Heart right ventricle (tissue), 16 donors: ENCODE results near the gene OR4D1. TPM values are rescaled to one million over a fixed set of nuclear protein-coding genes. Genes with fewer than 3 reads are reported as not detected.
A peak's percentile ranks its signal among the peaks of the same experiment; 100 is the strongest.

ENCODE experiments used
- ATAC-seq, 8 donors: fragments of 200-7000 bp; cut with Tn5 transposase; one replicate each; pipeline ENCODE4 v1.9.1; 2020; ENCODE audit warnings: mild to moderate bottlenecking in 8 of 8, moderate library complexity in 8 of 8, moderate number of reproducible peaks in 1 of 8
- DNase-seq, 2 donors: peaks; one replicate each; pipeline ENCODE4 v3.0.0-alpha.2; 2020
- H3K27ac ChIP-seq, 10 donors: fragments of 200-600 bp; sonication (generic) in 2 of 10; one replicate each; pipeline versions ENCODE4 v1.5.0 to v1.8.0; 2020 to 2022; ENCODE audit warnings: mild to moderate bottlenecking in 3 of 10
- H3K27me3 ChIP-seq, 7 donors: fragments of 200-600 bp; one replicate each; pipeline ENCODE4 v1.8.0; 2021 to 2022; ENCODE audit warnings: mild to moderate bottlenecking in 2 of 7
- H3K36me3 ChIP-seq, 9 donors: fragments of 200-600 bp; sonication (generic) in 1 of 9; one replicate each; pipeline versions ENCODE4 v1.5.0 to v1.8.0; 2020 to 2022; ENCODE audit warnings: mild to moderate bottlenecking in 2 of 9
- H3K4me1 ChIP-seq, 9 donors: fragments of 200-600 bp; sonication (generic) in 1 of 9; one replicate each; pipeline versions ENCODE4 v1.5.0 to v1.8.0; 2020 to 2022; ENCODE audit warnings: mild to moderate bottlenecking in 4 of 9
- H3K4me3 ChIP-seq, 10 donors: fragments of 200-600 bp; sonication (generic) in 2 of 10; one replicate each; pipeline versions ENCODE4 v1.5.0 to v1.8.0; 2020 to 2022; ENCODE audit warnings: mild to moderate bottlenecking in 7 of 10, moderate library complexity in 2 of 10
- H3K9me3 ChIP-seq, 11 donors: fragments of 200-600 bp in 10 of 11; sonication (generic) in 2 of 11; one replicate each; pipeline versions ENCODE4 v1.5.0 to v1.8.0; 2013 to 2022; ENCODE audit warnings: mild to moderate bottlenecking in 2 of 11, control low read depth in 1 of 11, moderate library complexity in 1 of 11
- WGBS, 2 donors: extraction: QIAGEN DNeasy Blood & Tissue Kit; methylation state at CpG; one replicate each; pipeline ENCODE4 v1.1.7; 2013; ENCODE audit warnings: inconsistent platforms in 1 of 2; 5-methylcytosine and 5-hydroxymethylcytosine counted together
- intact Hi-C, 10 donors: fragments of 100-400 bp; cut with DNase I; formaldehyde crosslinking; loops; one replicate each; pipeline versions ENCODE4 v1.11.1 to v1.14.2; 2022
- polyA plus RNA-seq, 2 donors: library from polyadenylated mRNA; stranded (reverse); fragments of 200-250 nt; gene quantifications; one replicate each; pipeline ENCODE4 v1.2.3, GENCODE V29; 2013
- total RNA-seq, 10 donors: library from RNA; stranded (reverse); fragmentation: NEBNext Ultra II Directional in 3 of 10; extraction: Animal tissue kit (Norgen Biotek cat#: 25700) in 3 of 10; gene quantifications; one replicate each; pipeline versions ENCODE4 v1.2.1 to v1.2.4, GENCODE V29; 2021 to 2023
- TF ChIP-seq, protein P1 (sequence below), 9 donors: fragments of 200-600 bp; sonication (generic) in 2 of 9; IDR thresholded peaks; one replicate each; pipeline versions ENCODE4 v1.5.0 to v1.8.0; 2021 to 2022; ENCODE audit warnings: antibody characterized with exemption in 9 of 9, mild to moderate bottlenecking in 5 of 9, moderate library complexity in 1 of 9
- donor health status: Arrhythmogenic right ventricular cardiomyopathy.
- donor health status: ischemic (EF 13 %, LVEDD 7.1; RV severe dilation, severe dysfunction).
- donor health status: healthy with polysubstance abuse.
- donor health status: DM: no; HTN: yes; CAD: no.
- donor health status: DM: no; HTN: no; CAD: no.
- donor health status: ischemic (EF 25% LVEDD 6.9; RV normal size, moderate dysfunction).
- donor health status: ischemic (EF 25% LVEDD 5.7; RV mildly dilated, moderate dysfunction).
- donor health status: healthy.
- donor health status: DM: yes; HTN: yes; CAD: no.
- donor health status: Ischemic cardiomyopathy.
- donor health status: ischemic (EF 35%, LVEDD 5.7; RV mildly dilated, moderate dysfunction).
- donor health status: nonischemic (EF 11% LVEDD 7.7; RV severe dilation, severe dysfunction).
- donor health status: DM: yes; HTN: yes; CAD: no.
- donor health status: PGD.
- donor health status: ischemic (EF 29% LVEDD 5.4; RV normal size, mild dysfunction).
- donor health status: nonischemic (EF 23%, LVEDD 6.1; RV moderate dilation, normal function).

OR4D1 gene
- total and polyA plus RNA-seq, 12 donors, result 0.07 TPM; not detected in 11

DNA sequence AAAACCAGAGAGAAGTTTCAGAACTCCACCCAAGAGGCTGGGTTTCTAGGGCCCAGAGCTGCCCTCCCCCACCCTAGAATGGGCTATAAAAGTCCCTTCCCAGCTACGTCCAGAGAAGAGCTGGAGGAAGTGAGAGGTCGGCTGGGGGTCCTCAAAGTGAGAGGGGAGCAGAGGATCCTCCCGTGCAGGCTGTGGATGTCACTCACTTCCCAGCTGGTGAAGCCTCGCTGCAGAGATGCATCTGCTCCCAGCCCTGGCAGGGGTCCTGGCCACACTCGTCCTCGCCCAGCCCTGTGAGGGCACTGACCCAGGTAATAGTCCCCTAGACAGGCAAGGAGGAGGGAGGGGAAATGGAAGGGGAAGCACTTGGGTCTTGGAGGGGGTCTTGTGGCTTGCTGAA is 44.4 kb downstream of the OR4D1 start, which contains the start of gene EPX:
TSS of gene EPX (plus strand) at position 115 of the 400 bp plus-strand sequence. CDS start at position 236, 121 bp downstream.
- Histone ChIP-seq H3K36me3 (no peaks in the 10 kb centered on the region), H3K9me3 (no peaks in the 10 kb centered on the region), H3K27me3 (peaks cover 0 to 65% (median 35%) of the 10 kb centered on the region in 7 donors), H3K27ac (no peak within 1 kb of the TSS), H3K4me1 (peaks cover 0 to 12% (median 7%) of the 10 kb centered on the region in 9 donors), H3K4me3 (no peak within 1 kb of the TSS)
- TF ChIP-seq, protein P1, sequence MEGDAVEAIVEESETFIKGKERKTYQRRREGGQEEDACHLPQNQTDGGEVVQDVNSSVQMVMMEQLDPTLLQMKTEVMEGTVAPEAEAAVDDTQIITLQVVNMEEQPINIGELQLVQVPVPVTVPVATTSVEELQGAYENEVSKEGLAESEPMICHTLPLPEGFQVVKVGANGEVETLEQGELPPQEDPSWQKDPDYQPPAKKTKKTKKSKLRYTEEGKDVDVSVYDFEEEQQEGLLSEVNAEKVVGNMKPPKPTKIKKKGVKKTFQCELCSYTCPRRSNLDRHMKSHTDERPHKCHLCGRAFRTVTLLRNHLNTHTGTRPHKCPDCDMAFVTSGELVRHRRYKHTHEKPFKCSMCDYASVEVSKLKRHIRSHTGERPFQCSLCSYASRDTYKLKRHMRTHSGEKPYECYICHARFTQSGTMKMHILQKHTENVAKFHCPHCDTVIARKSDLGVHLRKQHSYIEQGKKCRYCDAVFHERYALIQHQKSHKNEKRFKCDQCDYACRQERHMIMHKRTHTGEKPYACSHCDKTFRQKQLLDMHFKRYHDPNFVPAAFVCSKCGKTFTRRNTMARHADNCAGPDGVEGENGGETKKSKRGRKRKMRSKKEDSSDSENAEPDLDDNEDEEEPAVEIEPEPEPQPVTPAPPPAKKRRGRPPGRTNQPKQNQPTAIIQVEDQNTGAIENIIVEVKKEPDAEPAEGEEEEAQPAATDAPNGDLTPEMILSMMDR (IDR thresholded peaks at IDR 0.05), result no peak
- ATAC-seq (peak in 1 of 8 donors; percentile 9), DNase-seq (no peak)
- 30 to 52% methylated on average over 6 of the region's 6 CpGs for WGBS, 2 donors
- intact Hi-C loops, result no loop called here

DNA sequence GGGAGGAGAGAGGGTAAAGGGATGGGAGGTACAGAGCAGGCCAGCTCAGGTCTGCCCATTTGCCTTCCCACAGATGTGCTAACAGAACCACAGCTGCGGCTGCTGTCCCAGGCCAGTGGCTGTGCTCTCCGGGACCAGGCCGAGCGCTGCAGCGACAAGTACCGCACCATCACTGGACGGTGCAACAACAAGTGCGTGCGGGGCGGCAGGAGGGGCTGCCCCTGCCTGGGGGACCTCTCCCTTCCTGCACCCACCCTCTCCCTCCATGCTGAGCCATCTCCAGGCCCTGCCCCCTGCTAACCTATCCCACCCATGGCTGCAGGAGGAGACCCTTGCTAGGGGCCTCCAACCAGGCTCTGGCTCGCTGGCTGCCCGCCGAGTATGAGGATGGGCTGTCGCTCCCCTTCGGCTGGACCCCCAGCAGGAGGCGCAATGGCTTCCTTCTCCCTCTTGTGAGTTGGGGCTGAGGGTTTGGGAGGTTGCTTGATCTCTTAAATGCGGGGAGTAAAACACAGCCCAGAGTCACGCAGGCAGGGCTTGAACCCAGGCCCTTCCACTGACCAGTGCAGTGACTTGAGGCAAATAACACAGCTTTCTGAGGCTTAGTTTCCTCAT is 45.6 kb downstream of the OR4D1 start:
- intact Hi-C loops, result no loop called here
- WGBS, 2 donors, result 72 to 74% methylated on average over 18 of the region's 18 CpGs
- TF ChIP-seq, protein P1 (IDR thresholded peaks at IDR 0.05), result no peak
- no peaks in the 10 kb centered on the region for H3K36me3 ChIP-seq
- peaks cover 0 to 12% (median 7%) of the 10 kb centered on the region in 9 donors for H3K4me1 ChIP-seq
- no peak for ATAC-seq
- H3K9me3 ChIP-seq, result no peaks in the 10 kb centered on the region
- no peak overlapping the region for H3K4me3 ChIP-seq
- H3K27ac ChIP-seq, result no peak overlapping the region
- no peak for DNase-seq
- H3K27me3 ChIP-seq, result peaks cover 0 to 69% (median 42%) of the 10 kb centered on the region in 7 donors

DNA sequence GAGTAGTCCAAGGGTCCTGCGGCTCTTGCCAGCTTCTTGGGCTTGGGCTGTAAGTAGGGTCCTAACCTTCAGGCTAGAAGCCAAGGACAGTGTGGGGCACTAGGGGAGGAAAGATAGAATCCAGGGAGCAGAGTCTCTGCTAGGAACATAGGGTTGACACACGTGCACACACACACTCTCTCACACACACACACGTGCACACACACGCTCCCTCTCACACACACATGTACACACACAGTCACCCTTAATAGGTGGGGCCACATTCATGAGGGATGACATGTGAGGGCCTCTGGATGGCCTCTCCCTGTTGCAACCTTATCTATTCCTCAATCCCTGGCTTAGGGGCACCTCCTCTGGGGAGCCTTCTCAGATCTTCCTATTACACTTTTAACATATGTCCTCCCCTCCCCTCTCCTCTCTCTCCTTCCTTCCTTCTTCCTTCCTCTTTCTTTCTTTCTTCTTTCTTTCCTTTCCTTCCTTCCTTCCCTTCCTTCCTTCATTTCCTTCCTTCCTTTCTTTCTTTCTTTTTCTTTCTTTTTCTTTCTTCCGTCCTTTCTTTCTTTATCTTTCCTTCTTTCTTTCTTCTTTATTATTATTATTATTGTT is 47.4 kb downstream of the OR4D1 start:
- TF ChIP-seq, protein P1 (IDR thresholded peaks at IDR 0.05), result no peak
- Histone ChIP-seq H3K36me3 (no peaks in the 10 kb centered on the region), H3K27me3 (peaks cover 0 to 71% (median 46%) of the 10 kb centered on the region in 7 donors), H3K27ac (no peak overlapping the region), H3K4me3 (no peak overlapping the region), H3K9me3 (no peaks in the 10 kb centered on the region), H3K4me1 (no peaks in the 10 kb centered on the region)
- no peak for DNase-seq
- 76 to 86% methylated on average over 5 of the region's 5 CpGs for WGBS, 2 donors
- no peak for ATAC-seq
- intact Hi-C loops, result no loop called here

DNA sequence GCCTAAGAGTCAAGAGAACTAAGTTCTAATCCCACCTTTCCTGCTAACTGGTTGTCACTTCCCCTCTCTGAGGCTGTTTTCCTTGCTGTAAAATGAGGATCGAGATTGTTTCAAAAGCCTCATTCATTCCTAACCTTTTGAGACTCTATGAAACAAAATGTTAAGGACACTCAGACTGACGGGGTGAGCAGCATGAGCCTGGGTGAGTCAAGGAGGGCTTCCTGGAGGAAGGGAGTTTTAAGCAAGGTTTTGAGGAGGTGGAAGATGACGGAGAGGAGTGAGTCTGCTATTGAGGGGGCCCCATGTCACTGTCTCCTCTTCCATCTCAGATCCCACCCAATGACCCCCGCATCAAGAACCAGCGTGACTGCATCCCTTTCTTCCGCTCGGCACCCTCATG is 48.4 kb downstream of the OR4D1 start:
- no peaks in the 10 kb centered on the region for H3K9me3 ChIP-seq
- 85 to 91% methylated on average over 7 of the region's 7 CpGs for WGBS, 2 donors
- TF ChIP-seq, protein P1 (IDR thresholded peaks at IDR 0.05), result no peak

More for the DNA sequence above, 48.4 kb downstream of the OR4D1 start:
- DNase-seq, result no peak
- intact Hi-C loops, result no loop called here
- H3K36me3 ChIP-seq, result no peaks in the 10 kb centered on the region
- ATAC-seq, result no peak
- H3K27me3 ChIP-seq, result peaks cover 0 to 61% (median 37%) of the 10 kb centered on the region in 7 donors
- H3K4me3 ChIP-seq, result no peak overlapping the region
- no peaks in the 10 kb centered on the region for H3K4me1 ChIP-seq
- no peak overlapping the region for H3K27ac ChIP-seq
